ENCODE data around the gene SFTA2. TPM values are rescaled to one million over a fixed set of nuclear protein-coding genes. Genes with fewer than 3 reads are reported as not detected.

The SFTA2 gene
- total RNA-seq, 2 donors from 2014 or later: 0.29 TPM; not detected in 1

DNA sequence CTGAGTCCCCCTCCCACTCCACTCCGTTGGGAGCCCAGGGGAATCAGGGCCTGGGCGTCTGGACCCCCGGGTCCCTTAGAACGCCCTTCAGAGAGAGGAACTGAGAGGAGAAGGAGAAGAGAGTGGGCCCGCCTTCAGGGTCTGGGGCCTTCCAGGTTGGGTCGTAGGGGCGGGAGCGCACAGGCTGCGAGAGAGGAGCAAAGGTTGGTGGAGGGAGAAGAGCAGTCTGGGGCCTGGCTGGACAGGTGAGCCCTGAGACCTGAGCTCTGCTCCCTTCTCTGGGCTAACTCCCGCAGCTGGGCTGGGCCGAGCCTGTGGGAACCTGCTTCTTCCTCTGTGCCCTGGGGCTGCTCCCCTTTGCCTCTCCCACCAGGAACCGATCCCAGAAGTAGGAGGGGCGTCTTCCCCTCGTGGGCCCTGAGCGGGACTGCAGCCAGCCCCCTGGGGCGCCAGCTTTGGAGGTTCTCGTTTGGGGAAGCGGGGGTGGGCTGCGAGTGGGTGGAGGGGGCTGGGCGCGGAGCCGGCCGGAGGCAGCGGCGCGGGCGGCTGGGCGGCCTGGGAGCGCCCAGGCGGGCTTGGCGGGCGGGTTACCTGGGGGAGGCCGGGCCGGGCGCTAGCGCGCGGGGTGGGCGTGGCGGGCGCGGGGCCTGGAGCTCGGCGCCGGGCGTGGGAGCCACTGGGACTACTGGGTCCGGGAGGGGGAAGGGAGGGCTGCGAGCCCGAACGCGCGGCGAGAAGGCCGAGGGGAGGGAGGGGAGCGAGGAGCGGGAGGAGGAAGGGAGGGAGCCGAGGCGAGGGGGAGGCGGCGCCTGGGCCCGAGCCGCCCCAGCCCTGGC is 48.1 kb downstream of the SFTA2 start, which contains the start of gene DDR1:
Gene DDR1 (plus strand): TSS at position 835 of the 836 bp plus-strand sequence. CDS start 4,211 bp downstream, outside the sequence.
- peak; percentile 89 for DNase-seq (ENCODE audit: low spot score)
- intact Hi-C loops (cut with DNase I): loop anchor here (1.0 to 5.0 kb wide), 2 partner anchors 28 to 157 kb away; no protein-coding TSS in a partner anchor

- DNase-seq (ENCODE audit: low spot score): peak; percentile 71
Observed at GRCh38 chr6:30882759-30883684, 48.9 kb downstream of the SFTA2 start.

DNA sequence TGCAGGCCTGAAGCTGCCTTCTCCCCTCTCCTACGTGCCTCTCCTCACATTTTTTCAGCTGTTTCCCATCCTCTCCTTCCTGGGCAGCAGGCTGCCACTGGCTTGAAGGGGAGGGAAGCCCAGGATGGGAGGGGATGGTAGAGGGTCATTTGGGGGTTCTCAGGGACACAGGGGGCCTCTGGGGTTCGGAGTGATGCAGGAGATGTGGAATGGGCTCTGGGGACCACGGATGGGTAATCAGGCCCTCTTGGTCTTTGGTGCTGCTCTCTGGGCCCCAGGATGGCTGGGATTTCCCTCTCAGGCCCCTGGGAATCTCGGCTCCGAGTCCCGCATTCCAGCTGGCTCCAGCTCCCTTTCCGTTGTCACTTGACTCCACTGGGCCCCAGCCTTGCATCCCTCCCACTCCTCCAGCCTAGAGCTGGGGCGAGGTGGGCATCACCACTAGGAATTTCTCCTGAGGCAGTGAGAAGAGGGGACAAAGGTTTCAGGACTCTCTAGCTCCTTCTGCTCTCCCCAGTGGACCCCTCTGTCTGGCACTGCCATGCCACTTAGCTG is 49.7 kb downstream of the SFTA2 start:
- DNase-seq (ENCODE audit: low spot score): peak; percentile 77
- intact Hi-C loops (cut with DNase I): loop anchor here in 1 of 2 donors (5.0 kb wide), 1 partner anchor 155 kb away; no protein-coding TSS in a partner anchor

More at GRCh38 chr6:30882759-30883684, 48.9 kb downstream of the SFTA2 start:
- intact Hi-C loops (cut with DNase I): loop anchor here in 1 of 2 donors (5.0 kb wide), 1 partner anchor 156 kb away; no protein-coding TSS in a partner anchor

DNA sequence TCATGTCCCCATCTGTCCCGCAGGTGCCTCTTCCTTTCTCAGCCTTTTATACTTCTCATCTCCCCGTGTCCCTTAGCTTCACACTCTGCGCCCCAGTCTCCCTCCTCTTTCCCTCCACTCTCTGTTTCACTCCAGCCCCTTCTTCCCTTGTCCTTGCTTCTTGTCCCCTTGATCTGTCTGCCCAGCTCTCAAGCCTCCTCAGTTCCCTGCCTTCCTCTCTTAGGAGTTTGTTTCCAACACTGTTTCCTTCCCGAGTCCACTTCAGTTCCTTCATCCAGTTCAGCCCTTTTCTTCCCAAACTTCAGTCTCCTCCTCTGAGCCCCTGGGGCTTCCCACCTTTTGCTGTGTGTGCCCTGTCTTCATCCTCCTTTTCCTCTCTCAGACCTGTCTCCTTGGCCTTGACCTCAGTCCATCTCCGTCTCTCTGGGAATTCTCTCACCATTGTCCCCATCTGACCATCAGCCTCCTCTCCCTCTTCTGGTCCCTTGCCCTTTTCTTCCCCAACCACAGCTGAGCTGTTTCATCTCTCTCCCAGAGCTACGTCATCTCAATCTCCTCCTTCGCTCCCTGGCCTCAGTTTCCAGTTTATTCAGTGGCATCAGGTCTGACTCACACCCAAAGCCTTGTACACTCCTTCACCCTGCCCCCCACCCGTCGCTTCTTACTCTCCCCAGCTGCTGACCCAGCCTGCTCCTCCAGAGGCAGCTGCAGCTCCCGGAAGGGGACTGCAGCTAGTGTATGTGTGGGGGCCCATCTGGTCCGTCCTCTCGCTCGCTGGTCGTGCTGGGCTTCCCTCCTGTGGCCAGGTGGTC is 50.4 kb downstream of the SFTA2 start:
- DNase-seq (ENCODE audit: low spot score): peak; percentile 68
- intact Hi-C loops (cut with DNase I): loop anchor here in 1 of 2 donors (5.0 kb wide), 1 partner anchor 154 kb away; no protein-coding TSS in a partner anchor

Small RNA genes within 50 kb of the gene (microRNA-seq; reads per million reads assigned to microRNA genes)
- gene MIR4640 (ENCODE audit: borderline microRNAs expressed in 2 of 2): 0.97 to 1.0 reads per million in 2 donors

Other genes starting within 250 kb of the SFTA2 start
- 100 to 1,000 TPM in 1 of 2 donors, 10 to 100 TPM in 1; 70.0 to 111 TPM for gene PPP1R18, start 245.5 kb downstream of the SFTA2 start, total RNA-seq
- gene NRM, start 241.2 kb downstream of the SFTA2 start, total RNA-seq: 10 to 100 TPM; 14.6 to 15.5 TPM
- 10 to 100 TPM; 24.4 to 25.0 TPM for gene MDC1, start 214.9 kb downstream of the SFTA2 start, total RNA-seq
- gene TUBB, start 211.8 kb downstream of the SFTA2 start, total RNA-seq: 100 to 1,000 TPM; 342 to 378 TPM
- 100 to 1,000 TPM; 150 to 167 TPM for gene FLOT1, start 189.5 kb downstream of the SFTA2 start, total RNA-seq
- 10 to 100 TPM; 28.5 to 51.5 TPM for gene IER3, start 187.6 kb downstream of the SFTA2 start, total RNA-seq
- 10 to 100 TPM; 25.2 to 26.0 TPM for gene DDR1, start 47.7 kb downstream of the SFTA2 start, total RNA-seq
- 10 to 100 TPM; 27.2 to 37.8 TPM for gene GTF2H4, start 24.0 kb downstream of the SFTA2 start, total RNA-seq
- gene VARS2, start 17.9 kb downstream of the SFTA2 start, total RNA-seq: 10 to 100 TPM; 13.8 to 17.8 TPM
- gene MUCL3, start 8.8 kb upstream of the SFTA2 start, total RNA-seq: not detected
- gene MUC21, start 51.5 kb upstream of the SFTA2 start, total RNA-seq: not detected
- gene MUC22, start 78.3 kb upstream of the SFTA2 start, total RNA-seq: not detected
- not detected for gene C6orf15, start 180.4 kb upstream of the SFTA2 start, total RNA-seq
- 1 to 10 TPM; 1.9 to 2.1 TPM for gene PSORS1C1, start 182.6 kb upstream of the SFTA2 start, total RNA-seq
- not detected for gene CDSN, start 188.3 kb upstream of the SFTA2 start, total RNA-seq
- gene PSORS1C2, start 206.9 kb upstream of the SFTA2 start, total RNA-seq: not detected
- 10 to 100 TPM in 1 of 2 donors, 1 to 10 TPM in 1; 9.6 to 13.4 TPM for gene CCHCR1, start 225.6 kb upstream of the SFTA2 start, total RNA-seq
- gene TCF19, start 226.4 kb upstream of the SFTA2 start, total RNA-seq: 1 to 10 TPM; 3.0 to 4.8 TPM
- not detected for gene POU5F1, start 238.5 kb upstream of the SFTA2 start, total RNA-seq

All from posterior vena cava (tissue), 2 donors.